Activated CD4-positive, alpha-beta T cell treated with anti-CD3 and anti-CD28 coated beads, Interleukin-2, Interleukin-6, amounts not matched to agents 100 ng/mL and 50 ng/mL, durations not matched to agents 16 hours and 8 hours (primary cell): Measurements from ENCODE around the gene KRTAP23-1.

Source experiments
- DNase-seq: peaks from one replicate; pipeline ENCODE4 v3.0.0-alpha.2; 2020

The KRTAP23-1 gene

DNA sequence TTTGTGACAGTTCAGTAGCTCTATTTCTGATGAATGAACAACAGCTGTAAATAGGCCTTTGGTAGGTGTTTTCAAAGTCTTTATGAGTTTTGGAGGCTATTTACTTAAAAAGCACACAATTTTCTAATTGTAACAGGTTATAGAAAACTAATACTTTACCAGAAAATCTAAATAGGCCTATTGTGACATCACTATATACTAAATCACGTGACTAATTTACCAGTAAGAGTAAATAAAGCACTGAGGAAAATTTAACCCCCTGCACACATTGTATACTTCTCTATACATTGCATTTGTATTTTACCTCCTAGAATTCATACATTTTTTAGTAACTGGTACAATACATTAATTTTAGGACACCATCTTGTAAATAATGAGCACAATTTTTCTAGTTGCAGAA lies 43.3 kb downstream of the KRTAP23-1 start:
- no peak for DNase-seq
